ENCODE measurements around the gene SH2D5.

GRCh38 chr1:20771780-20772179 lies 39.3 kb upstream of the SH2D5 start:
- TF ChIP-seq CTCF (IDR thresholded peaks at IDR 0.05) (no peak), POLR2AphosphoS5 (IDR thresholded peaks at IDR 0.05) (no peak)
